Adrenal gland (tissue), 12 donors: ENCODE data around the gene TRMU. TPM values are rescaled to one million over a fixed set of nuclear protein-coding genes. Genes with fewer than 3 reads are reported as not detected.

Source experiments
- DNase-seq, 7 donors: peaks; one replicate each; pipeline ENCODE4 v3.0.0-alpha.2; 2019 to 2020
- H3K27ac ChIP-seq, 5 donors: fragments of 200-600 bp; sonication (generic) in 4 of 5; 1 replicate in 3 of 5; 2 replicates in 2 of 5; pipeline versions ENCODE4 v1.5.1 to v1.8.0; 2016 to 2020; ENCODE audit warnings: mild to moderate bottlenecking in 1 of 5
- H3K27me3 ChIP-seq: fragments of 200-600 bp; 2 replicates; pipeline ENCODE4 v1.8.0; 2021
- H3K36me3 ChIP-seq, 2 donors: fragments of 200-600 bp; replicated peaks in 1 of 2; 1 replicate in 1 of 2; 2 replicates in 1 of 2; pipeline versions ENCODE4 v1.5.1 to v1.8.0; 2018 to 2022
- H3K4me1 ChIP-seq, 2 donors: fragments of 200-600 bp; replicated peaks in 1 of 2; 1 replicate in 1 of 2; 2 replicates in 1 of 2; pipeline versions ENCODE4 v1.5.1 to v1.8.0; 2018 to 2021
- H3K4me3 ChIP-seq, 4 donors: fragments of 200-600 bp; sonication (generic) in 3 of 4; one replicate each; pipeline ENCODE4 v1.5.1; 2016 to 2018
- H3K9me3 ChIP-seq, 3 donors: fragments of 200-600 bp; sonication (generic) in 1 of 3; replicated peaks in 1 of 3; 1 replicate in 2 of 3; 2 replicates in 1 of 3; pipeline versions ENCODE4 v1.5.1 to v1.8.0; 2016 to 2021
- POLR2A ChIP-seq, 2 donors: fragments of 450-650 bp; IDR thresholded peaks; one replicate each; pipeline ENCODE4 v1.6.1; 2017; ENCODE audit warnings: antibody characterized with exemption in 2 of 2, mild to moderate bottlenecking in 2 of 2, moderate library complexity in 1 of 2
- WGBS, 4 donors: extraction: QIAGEN DNeasy Blood & Tissue Kit in 2 of 4; methylation state at CpG; one replicate each; pipeline versions ENCODE4 v1.1.5 to v1.1.7; 2013 to 2017; 5-methylcytosine and 5-hydroxymethylcytosine counted together
- intact Hi-C, 2 donors: fragments of 100-400 bp; cut with DNase I; formaldehyde crosslinking; loops; one replicate each; pipeline versions ENCODE4 v1.14.1 to v1.15.0; 2022 to 2023
- polyA plus RNA-seq, 3 donors: library from polyadenylated mRNA; stranded (reverse); fragments of 200-250 nt in 2 of 3; fragments of 350-450 nt in 1 of 3; fragmentation: Illumina TruSeq in 1 of 3; extraction: RNeasy Lipid Tissue Mini Kit (QIAGEN cat#74804) in 1 of 3; gene quantifications; one replicate each; pipeline ENCODE4 v1.2.3, GENCODE V29; 2013 to 2014
- total RNA-seq, 9 donors: library from RNA; depleted of rRNA in 4 of 9; stranded (reverse); fragments of >200 nt in 4 of 9; fragments of 120-200 nt in 1 of 9; fragmentation: NEBNext Ultra II Directional in 1 of 9; extraction: Animal tissue kit (Norgen Biotek cat#: 25700) in 1 of 9; gene quantifications; one replicate each; pipeline versions ENCODE4 v1.1.0 to v1.2.4, GENCODE V29; 2013 to 2023
- TF ChIP-seq, protein P1 (sequence below), 6 experiments: fragments of 450-650 bp in 4 of 6; fragments of 200-600 bp in 2 of 6; sonication (generic) in 1 of 6; IDR thresholded peaks; 1 replicate in 5 of 6; 2 replicates in 1 of 6; pipeline versions ENCODE4 v1.5.1 to v1.8.0; 2016 to 2021; ENCODE audit warnings: antibody characterized with exemption in 6 of 6, mild to moderate bottlenecking in 2 of 6, moderate library complexity in 1 of 6
- donor health status: healthy with polysubstance abuse.
- donor health status: Bipolar disorder and iron deficiency.
- donor health status: DM: yes; HTN: yes; CAD: no.
- donor health status: DM: no; HTN: no; CAD: no.
- donor health status: DM: no; HTN: no; CAD: no.
- donor health status: DM: yes; HTN: yes; CAD: no.

The TRMU gene
- total and polyA plus RNA-seq, 12 donors = 20.2 to 107 (median 36.5) TPM

DNA sequence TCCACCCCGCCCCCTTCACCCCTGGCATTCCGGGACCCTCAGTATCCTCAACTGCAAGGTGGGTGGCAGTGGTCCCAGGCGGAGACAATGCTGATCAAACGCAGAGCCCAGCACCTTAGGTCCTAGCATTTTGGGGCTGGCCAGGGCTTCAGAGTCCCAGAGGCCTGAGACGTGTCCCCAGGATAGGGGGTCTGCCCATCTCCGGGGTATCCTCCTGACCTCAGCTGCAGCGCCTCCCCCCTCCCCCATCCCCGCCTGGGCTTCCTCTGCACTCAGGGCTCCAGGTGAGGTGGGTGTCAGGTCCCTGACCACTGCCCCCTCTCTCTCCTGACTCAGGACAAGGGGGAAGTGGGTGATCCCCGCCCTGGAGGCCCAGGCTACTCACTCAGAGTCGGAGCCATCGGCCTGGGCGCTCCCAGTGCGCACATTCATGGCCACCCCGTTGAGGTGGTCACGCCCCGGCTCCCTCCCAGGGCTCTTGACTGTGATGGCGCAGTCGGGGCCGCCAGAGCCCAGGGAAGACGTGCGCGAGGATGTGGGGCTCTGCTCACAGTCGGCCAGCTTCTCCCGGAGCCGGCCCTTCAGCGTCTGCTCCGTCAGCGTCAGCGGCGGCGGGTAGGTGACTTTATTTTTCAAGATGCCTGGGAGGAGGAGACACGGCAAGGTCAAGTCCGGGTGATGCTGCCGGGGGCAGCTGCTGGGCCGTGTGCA, 28.3 kb downstream of the TRMU start:
- H3K4me3 ChIP-seq = no peak overlapping the region
- no peak overlapping the region for H3K27ac ChIP-seq
- no peak for DNase-seq
- H3K9me3 ChIP-seq = no peaks in the 10 kb centered on the region
- H3K36me3 ChIP-seq = no peaks in the 10 kb centered on the region
- 70 to 80% (median 77%) methylated on average over 16 to 35 of the region's 35 CpGs for WGBS, 4 donors
- TF ChIP-seq, protein P1, sequence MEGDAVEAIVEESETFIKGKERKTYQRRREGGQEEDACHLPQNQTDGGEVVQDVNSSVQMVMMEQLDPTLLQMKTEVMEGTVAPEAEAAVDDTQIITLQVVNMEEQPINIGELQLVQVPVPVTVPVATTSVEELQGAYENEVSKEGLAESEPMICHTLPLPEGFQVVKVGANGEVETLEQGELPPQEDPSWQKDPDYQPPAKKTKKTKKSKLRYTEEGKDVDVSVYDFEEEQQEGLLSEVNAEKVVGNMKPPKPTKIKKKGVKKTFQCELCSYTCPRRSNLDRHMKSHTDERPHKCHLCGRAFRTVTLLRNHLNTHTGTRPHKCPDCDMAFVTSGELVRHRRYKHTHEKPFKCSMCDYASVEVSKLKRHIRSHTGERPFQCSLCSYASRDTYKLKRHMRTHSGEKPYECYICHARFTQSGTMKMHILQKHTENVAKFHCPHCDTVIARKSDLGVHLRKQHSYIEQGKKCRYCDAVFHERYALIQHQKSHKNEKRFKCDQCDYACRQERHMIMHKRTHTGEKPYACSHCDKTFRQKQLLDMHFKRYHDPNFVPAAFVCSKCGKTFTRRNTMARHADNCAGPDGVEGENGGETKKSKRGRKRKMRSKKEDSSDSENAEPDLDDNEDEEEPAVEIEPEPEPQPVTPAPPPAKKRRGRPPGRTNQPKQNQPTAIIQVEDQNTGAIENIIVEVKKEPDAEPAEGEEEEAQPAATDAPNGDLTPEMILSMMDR (IDR thresholded peaks at IDR 0.05) = no peak
- TF ChIP-seq POLR2A (IDR thresholded peaks at IDR 0.05) = no peak
- intact Hi-C loops = no loop called here
- H3K27me3 ChIP-seq = peaks cover 5% of the 10 kb centered on the region
- no peaks in the 10 kb centered on the region for H3K4me1 ChIP-seq

DNA sequence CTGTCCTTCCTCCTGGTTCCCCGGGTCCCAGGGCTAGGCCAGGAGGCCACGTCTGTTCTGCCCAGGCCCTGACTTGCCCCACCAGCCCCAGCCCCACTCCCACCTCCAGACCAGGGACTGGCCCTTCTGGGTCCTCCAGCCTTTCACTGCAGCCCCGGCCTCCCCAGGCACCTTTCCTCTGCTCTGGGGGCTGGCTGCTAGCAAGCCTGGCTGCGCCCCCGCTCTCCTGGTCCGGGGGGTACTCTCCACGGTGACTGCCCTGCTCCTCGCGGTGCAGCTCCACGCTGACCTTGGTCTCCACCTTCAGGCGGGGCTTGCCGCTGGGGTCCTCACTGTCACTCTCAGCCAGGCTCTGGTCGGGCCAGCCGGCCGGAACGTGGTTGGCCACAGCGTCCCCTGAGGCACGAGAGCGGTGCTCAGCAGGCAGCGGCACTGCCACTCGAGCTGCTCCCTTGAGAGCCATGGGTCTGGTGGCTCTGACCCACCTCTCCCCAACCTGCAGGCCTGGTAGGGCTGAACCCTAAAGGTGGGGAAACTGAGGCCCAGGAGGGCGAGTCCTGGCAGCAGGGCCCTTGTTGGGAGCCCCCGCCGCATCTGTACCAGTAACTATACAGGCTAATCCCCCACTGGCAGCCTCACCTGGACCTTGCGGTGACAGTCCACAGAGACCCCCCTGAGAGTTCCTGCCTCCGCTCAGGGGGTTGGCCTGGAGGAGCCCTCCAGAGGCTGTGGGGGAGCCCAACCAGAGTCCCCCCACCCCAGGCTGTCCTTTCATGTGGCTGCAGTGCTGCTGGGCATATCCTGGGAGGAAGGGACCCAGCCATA, 29.0 kb downstream of the TRMU start:
- Histone ChIP-seq H3K27me3 (peaks cover 5% of the 10 kb centered on the region), H3K4me1 (no peaks in the 10 kb centered on the region), H3K4me3 (no peak overlapping the region), H3K36me3 (no peaks in the 10 kb centered on the region), H3K27ac (no peak overlapping the region), H3K9me3 (no peaks in the 10 kb centered on the region)
- intact Hi-C loops = loop anchor here in 1 of 2 donors (5.0 kb wide), 1 partner anchor 173 kb away; the partner anchor contains the start of gene CELSR1
- TF ChIP-seq, protein P1 (IDR thresholded peaks at IDR 0.05) = no peak
- no peak for TF ChIP-seq POLR2A (IDR thresholded peaks at IDR 0.05)
- DNase-seq = no peak
- WGBS, 4 donors = 45 to 64% (median 61%) methylated on average over 2 to 26 of the region's 26 CpGs

DNA sequence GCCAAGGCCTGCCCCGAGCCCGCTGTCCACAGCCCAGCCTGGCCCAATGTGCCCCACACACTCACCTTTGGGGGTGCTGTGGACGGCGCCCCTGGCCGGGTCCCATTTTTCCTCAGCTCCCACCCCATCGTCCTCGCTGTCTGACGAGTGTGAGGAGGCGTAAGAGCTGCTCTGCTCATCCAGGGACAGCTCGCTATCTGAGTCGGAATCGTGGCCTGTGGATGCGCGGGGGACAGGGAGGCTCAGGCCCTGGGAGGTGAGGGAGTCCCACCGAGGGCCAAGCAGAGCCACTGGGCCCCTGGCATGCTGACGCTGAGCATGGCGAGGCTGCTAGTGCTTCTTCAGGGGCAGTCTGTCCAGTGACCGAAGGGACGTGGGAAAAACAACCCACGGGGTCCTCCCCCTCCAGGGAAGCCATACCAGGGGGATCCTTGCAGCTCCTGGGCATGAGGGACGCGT, 29.7 kb downstream of the TRMU start:
- H3K27ac ChIP-seq = no peak overlapping the region
- peaks cover 5% of the 10 kb centered on the region for H3K27me3 ChIP-seq
- H3K4me1 ChIP-seq = no peaks in the 10 kb centered on the region
- intact Hi-C loops = loop anchor here in 1 of 2 donors (5.0 kb wide), 1 partner anchor 172 kb away; the partner anchor contains the start of gene CELSR1
- H3K9me3 ChIP-seq = no peaks in the 10 kb centered on the region
- no peak overlapping the region for H3K4me3 ChIP-seq
- no peak for DNase-seq
- no peaks in the 10 kb centered on the region for H3K36me3 ChIP-seq
- TF ChIP-seq POLR2A (IDR thresholded peaks at IDR 0.05) = no peak
- TF ChIP-seq, protein P1 (IDR thresholded peaks at IDR 0.05) = no peak
- 86 to 92% (median 88%) methylated on average over 11 to 22 of the region's 22 CpGs for WGBS, 4 donors

DNA sequence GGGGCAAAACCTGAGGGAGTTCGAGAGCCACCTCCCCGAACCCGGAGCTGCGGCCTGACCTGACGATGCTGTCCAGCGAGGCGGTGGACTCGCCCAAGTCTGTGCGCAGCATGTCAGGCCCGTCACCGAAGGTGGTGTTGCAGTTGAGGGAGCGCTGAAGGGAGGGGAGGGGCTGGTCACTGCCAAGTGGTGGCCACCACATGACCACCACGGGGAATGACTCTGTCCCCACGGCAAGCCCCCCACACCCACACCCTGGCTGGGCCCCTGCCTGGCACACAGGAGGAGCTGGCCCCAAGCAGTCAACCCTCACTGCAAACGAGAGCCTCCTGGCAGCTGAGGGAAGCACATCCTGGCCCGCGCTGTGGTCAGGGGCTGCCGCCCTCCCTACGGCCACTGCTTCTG, 30.8 kb downstream of the TRMU start:
- 66 to 91% (median 81%) methylated on average over 14 to 19 of the region's 19 CpGs for WGBS, 4 donors
- intact Hi-C loops = loop anchor here in 1 of 2 donors (5.0 kb wide), 1 partner anchor 171 kb away; the partner anchor contains the start of gene CELSR1
- H3K4me1 ChIP-seq = no peaks in the 10 kb centered on the region
- H3K4me3 ChIP-seq = no peak overlapping the region
- H3K9me3 ChIP-seq = no peaks in the 10 kb centered on the region
- no peak overlapping the region for H3K27ac ChIP-seq
- no peak for DNase-seq
- no peaks in the 10 kb centered on the region for H3K36me3 ChIP-seq
- peaks cover 5% of the 10 kb centered on the region for H3K27me3 ChIP-seq
- TF ChIP-seq, protein P1 (IDR thresholded peaks at IDR 0.05) = no peak
- TF ChIP-seq POLR2A (IDR thresholded peaks at IDR 0.05) = no peak
